HG03139 (cell line): ENCODE measurements around the gene MRPL4.
A peak's percentile ranks its signal among the peaks of the same experiment; 100 is the strongest.

Experiments used
- ATAC-seq: cut with Tn5 transposase; IDR thresholded peaks from one replicate; pipeline ENCODE4 v1.9.1; 2021; ENCODE audit not compliant: unreplicated experiment

Gene MRPL4

DNA sequence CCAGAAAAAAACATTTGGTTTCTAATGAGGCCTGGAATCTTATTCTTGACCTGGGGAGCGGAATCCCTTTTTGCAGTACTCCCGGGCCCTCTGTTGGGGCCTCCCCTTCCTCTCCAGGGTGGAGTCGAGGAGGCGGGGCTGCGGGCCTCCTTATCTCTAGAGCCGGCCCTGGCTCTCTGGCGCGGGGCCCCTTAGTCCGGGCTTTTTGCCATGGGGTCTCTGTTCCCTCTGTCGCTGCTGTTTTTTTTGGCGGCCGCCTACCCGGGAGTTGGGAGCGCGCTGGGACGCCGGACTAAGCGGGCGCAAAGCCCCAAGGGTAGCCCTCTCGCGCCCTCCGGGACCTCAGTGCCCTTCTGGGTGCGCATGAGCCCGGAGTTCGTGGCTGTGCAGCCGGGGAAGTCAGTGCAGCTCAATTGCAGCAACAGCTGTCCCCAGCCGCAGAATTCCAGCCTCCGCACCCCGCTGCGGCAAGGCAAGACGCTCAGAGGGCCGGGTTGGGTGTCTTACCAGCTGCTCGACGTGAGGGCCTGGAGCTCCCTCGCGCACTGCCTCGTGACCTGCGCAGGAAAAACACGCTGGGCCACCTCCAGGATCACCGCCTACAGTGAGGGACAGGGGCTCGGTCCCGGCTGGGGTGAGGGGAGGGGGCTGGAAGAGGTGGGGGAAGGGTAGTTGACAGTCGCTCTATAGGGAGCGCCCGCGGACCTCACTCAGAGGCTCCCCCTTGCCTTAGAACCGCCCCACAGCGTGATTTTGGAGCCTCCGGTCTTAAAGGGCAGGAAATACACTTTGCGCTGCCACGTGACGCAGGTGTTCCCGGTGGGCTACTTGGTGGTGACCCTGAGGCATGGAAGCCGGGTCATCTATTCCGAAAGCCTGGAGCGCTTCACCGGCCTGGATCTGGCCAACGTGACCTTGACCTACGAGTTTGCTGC lies 35.1 kb downstream of the MRPL4 start, which contains the start of gene ICAM4:
Gene ICAM4 (plus strand): TSS at position 153 of the 935 bp plus-strand sequence. CDS start 58 bp downstream, at position 211.
- ATAC-seq: no peak

DNA sequence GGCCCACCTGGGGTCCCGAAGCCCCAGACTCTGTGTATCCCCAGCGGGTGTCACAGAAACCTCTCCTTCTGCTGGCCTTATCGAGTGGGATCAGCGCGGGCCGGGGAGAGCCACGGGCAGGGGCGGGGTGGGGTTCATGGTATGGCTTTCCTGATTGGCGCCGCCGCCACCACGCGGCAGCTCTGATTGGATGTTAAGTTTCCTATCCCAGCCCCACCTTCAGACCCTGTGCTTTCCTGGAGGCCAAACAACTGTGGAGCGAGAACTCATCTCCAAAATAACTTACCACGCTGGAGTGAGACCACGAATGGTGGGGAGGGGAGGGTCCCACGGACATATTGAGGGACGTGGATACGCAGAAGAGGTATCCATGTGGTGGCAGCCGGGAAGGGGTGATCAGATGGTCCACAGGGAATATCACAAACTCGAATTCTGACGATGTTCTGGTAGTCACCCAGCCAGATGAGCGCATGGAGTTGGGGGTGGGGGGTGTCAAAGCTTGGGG lies 36.7 kb downstream of the MRPL4 start:
- no peak for ATAC-seq

DNA sequence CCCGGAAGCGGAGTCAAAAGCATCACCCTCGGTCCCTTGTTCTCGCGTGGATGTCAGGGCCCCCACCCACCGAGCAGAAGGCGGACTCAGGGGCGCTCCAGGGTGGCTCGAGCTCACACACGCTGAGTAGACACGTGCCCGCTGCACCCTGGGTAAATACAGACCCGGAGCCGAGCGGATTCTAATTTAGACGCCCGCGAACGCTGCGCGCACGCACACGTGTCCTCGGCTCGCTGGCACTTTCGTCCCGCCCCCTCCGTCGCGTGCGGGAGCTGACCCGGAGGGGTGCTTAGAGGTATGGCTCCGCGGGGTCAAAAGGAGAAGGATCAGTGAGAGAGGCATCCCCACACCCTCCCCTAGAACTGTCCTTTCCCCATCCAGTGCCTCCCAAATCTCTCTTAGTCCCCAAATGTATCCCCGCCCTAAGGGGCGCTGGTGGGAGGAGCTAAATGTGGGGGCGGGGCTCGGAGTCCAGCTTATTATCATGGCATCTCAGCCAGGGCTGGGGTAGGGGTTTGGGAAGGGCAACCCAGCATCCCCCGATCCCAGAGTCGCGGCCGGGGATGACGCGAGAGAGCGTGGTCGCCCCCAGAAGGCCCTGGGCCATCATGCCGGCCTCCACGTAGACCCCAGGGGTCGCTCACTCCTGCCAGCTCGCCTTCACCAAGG lies 37.3 kb downstream of the MRPL4 start:
- no peak for ATAC-seq

DNA sequence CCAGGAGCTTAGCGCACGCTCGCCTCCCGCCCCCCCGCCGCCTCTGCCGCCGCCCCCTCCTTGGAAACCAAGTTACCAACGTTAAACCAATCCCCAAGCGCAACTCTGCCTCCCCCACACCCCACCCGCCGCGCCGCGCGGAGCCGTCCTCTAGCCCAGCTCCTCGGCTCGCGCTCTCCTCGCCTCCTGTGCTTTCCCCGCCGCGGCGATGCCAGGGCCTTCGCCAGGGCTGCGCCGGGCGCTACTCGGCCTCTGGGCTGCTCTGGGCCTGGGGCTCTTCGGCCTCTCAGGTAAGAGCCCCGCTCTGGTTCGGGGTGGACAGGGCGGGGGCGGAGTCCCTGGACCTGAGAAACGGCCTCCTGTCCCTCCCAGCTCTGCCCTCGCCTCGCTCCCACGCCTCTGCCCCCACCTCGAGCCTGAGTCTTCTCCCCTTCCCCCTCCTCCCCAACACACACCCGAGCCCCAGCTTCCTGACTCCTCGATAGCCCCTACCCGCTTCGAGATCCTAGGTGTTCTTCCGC lies 37.9 kb downstream of the MRPL4 start, which contains the start of gene ICAM5:
Gene ICAM5 (plus strand): TSS at position 117 of the 521 bp plus-strand sequence. CDS start 92 bp downstream, at position 209.
- ATAC-seq: no peak

DNA sequence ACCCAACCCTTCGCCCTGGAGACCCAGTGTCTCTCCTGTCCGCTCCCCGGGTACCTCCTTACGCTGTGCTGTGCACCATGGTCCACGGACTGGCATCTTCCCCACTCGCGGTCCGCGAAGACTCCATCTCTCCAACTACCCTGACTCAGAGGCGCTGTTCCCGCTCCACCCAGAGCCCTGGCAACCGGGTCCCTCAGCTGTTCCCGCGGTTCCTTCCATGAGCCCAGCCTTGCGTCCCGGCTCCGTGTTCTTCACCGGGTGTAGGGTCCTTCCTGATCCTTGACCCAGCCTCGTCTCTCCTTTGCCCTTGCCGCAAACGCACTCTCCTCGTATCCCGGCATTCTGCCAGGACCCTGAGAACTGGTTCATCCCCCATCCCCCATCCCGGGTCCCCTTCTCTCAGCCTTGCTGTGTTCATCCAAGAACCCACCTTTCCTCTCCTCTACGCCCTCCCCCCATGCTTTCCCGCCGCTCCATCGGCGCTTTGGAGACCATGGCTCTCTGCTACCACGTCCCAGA lies 38.4 kb downstream of the MRPL4 start:
- no peak for ATAC-seq

DNA sequence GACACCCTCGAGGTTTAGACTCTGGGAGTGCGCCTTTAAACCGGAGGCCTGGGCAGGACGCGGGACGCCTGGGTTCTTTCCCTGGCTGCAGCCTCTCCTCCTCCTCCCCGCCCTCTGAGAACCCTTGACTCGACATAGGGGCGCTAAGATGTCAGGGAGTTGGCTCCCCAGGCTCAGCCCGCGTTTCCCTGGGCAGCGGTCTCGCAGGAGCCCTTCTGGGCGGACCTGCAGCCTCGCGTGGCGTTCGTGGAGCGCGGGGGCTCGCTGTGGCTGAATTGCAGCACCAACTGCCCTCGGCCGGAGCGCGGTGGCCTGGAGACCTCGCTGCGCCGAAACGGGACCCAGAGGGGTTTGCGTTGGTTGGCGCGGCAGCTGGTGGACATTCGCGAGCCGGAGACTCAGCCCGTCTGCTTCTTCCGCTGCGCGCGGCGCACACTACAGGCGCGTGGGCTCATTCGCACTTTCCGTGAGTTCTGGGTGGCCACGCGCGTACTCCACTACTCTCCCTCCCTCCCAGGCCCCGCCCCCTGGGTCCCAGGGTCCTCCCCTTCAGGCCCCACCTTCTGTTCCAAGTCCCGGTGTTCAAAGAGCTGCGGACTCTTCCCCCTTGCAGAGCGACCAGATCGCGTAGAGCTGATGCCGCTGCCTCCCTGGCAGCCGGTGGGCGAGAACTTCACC lies 39.0 kb downstream of the MRPL4 start:
- no peak for ATAC-seq

DNA sequence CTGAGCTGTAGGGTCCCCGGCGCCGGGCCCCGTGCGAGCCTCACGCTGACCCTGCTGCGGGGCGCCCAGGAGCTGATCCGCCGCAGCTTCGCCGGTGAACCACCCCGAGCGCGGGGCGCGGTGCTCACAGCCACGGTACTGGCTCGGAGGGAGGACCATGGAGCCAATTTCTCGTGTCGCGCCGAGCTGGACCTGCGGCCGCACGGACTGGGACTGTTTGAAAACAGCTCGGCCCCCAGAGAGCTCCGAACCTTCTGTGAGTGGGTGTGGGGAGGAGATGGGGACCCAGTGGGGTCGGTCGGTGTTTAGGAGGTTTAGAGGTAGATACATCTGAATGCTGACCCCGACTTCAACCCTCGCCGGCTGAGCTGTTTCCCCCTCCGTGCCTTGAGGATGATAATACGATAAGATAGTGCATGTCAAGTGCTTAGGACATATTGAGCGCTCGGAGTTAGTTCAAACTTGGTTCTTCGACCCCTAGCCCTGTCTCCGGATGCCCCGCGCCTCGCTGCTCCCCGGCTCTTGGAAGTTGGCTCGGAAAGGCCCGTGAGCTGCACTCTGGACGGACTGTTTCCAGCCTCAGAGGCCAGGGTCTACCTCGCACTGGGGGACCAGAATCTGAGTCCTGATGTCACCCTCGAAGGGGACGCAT lies 39.7 kb downstream of the MRPL4 start:
- ATAC-seq: no peak

DNA sequence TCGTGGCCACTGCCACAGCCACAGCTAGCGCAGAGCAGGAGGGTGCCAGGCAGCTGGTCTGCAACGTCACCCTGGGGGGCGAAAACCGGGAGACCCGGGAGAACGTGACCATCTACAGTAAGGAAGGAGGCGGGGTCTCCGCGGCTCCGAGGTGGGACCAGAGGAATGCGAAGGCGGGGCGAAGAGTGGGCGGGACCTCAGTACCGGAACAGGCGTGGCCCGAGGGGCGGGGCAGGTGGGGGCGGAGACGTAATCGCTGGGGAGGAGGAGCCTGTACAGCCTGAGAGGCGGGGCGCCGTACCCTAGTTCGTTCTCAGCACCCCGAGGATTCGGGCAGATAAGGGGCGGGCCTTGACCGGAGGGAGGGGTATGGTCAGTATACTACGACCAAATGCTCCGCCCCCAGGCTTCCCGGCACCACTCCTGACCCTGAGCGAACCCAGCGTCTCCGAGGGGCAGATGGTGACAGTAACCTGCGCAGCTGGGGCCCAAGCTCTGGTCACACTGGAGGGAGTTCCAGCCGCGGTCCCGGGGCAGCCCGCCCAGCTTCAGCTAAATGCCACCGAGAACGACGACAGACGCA lies 40.3 kb downstream of the MRPL4 start:
- peak; percentile 43 for ATAC-seq

DNA sequence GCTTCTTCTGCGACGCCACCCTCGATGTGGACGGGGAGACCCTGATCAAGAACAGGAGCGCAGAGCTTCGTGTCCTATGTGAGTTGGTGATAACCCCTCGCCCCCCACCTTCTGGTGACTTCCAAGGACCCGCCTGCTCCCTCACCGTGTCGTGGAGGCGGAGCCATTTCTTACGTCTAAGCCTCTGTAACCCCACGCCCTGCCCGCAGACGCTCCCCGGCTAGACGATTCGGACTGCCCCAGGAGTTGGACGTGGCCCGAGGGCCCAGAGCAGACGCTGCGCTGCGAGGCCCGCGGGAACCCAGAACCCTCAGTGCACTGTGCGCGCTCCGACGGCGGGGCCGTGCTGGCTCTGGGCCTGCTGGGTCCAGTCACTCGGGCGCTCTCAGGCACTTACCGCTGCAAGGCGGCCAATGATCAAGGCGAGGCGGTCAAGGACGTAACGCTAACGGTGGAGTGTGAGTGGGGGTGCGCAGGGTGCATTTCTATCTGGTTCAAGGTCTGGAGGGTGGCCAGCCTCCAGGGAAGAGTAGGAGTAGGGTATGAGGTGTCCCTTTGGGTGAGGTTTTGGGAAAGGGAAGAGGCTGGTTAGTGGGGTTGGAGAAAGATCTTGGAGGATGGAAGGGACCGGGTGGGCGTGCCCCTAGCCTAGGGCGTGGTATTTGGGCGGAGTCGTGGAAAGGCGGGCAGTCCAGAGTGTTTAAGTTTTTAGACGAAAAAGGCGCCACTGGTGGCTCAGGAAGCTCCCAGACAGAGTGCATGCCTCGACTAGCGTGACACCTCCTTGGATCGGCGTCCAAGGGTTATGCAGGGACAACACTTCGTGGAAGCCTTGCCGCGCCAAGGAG lies 41.0 kb downstream of the MRPL4 start:
- ATAC-seq: no peak

DNA sequence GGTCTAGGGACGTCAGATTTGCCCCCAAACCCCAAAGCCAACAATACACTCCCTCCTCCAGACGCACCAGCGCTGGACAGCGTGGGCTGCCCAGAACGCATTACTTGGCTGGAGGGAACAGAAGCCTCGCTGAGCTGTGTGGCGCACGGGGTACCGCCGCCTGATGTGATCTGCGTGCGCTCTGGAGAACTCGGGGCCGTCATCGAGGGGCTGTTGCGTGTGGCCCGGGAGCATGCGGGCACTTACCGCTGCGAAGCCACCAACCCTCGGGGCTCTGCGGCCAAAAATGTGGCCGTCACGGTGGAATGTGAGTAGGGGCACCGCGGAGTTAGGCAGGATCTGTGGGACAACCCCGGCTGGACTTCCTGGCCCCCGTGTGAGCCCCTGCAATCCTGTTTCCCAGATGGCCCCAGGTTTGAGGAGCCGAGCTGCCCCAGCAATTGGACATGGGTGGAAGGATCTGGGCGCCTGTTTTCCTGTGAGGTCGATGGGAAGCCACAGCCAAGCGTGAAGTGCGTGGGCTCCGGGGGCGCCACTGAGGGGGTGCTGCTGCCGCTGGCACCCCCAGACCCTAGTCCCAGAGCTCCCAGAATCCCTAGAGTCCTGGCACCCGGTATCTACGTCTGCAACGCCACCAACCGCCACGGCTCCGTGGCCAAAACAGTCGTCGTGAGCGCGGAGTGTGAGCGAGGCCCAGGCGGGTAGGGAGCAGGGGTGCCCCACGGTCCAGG lies 41.8 kb downstream of the MRPL4 start:
- no peak for ATAC-seq

DNA sequence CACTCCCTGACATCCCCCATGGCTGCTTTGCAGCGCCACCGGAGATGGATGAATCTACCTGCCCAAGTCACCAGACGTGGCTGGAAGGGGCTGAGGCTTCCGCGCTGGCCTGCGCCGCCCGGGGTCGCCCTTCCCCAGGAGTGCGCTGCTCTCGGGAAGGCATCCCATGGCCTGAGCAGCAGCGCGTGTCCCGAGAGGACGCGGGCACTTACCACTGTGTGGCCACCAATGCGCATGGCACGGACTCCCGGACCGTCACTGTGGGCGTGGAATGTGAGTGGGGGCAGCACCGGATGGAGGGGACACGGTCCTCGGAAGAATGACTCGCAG lies 42.3 kb downstream of the MRPL4 start:
- ATAC-seq: no peak

DNA sequence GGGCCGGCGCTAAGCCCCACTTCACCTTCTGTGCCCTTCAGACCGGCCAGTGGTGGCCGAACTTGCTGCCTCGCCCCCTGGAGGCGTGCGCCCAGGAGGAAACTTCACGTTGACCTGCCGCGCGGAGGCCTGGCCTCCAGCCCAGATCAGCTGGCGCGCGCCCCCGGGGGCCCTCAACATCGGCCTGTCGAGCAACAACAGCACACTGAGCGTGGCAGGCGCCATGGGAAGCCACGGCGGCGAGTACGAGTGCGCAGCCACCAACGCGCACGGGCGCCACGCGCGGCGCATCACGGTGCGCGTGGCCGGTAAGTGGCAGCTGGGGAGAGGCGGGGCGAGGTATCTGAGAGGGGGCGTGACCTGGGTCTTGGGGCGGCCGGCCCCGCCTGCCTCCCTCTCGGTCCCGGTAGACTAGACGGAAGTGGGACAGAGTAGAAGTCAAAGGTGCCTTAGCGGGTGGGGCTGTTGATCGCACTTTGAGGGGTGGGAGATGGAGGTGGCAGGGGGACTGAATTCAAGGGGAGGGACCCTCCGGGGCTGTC lies 43.4 kb downstream of the MRPL4 start:
- ATAC-seq: no peak

DNA sequence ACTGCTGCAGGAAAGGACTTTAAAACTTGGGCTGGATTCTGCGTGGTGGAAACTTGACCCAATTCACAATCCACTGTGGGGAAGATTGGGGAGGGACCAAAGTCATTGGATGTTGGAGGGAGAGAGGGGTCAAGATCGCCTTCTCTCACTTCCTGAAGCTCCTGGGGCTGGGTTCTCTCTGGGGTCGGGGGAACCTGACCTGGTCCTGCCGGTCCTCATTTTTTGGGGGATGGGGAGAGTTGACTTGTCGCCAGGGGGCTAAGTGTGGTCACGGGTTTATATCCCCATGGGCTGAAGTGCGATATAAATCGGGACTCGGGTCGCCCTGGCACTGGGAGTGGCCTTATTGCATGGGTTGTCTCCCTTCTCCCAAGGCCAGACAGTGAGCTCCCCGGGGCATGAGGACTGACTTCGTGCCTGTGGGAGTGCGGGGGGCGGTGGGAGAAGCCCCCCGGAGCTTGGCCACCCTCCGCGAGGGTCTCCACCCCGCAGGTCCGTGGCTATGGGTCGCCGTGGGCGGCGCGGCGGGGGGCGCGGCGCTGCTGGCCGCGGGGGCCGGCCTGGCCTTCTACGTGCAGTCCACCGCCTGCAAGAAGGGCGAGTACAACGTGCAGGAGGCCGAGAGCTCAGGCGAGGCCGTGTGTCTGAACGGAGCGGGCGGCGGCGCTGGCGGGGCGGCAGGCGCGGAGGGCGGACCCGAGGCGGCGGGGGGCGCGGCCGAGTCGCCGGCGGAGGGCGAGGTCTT lies 44.0 kb downstream of the MRPL4 start:
- ATAC-seq: no peak

DNA sequence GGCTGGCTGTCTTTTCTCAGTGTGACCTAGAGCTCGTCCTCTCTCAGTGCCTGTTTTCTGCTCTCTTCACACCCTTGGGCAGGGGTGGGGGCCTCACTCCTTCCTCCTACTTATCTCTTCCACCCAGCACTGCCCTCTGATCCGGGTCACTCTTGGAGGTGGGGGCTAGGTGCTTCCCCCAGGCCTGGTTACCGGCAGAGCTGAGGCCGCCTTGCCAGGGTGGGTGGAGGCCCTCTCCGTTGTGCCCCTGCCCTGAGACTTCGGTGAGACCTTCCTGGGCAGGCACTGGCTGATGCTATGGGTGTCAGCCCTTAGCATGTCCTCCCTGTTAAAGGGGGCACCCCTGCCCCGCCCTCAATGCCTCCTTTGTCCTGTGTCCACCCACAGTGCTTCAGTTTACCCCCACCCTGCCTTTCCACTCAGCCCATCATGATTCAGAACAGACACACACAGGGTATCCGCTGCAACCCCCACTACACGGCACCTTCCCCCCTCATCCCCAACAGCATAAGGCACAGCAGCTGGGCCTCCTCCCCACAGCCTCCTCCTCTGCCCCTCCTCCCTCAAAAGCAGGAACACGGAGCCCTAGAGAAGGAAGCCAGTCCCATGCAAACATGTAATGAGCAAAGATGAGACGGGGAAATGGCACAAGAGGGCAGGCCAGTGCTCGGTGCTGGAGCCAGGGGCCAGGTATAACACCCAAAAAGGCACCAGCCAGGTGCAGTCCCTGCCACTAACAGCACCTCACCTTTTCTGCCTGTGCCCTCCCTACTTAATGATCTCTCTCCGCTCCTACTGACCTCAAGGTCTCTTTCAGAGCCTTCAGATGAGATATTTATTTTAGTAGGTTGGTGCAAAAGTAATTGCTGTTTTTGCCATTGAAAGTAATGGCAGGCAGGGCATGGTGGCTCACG lies 47.8 kb downstream of the MRPL4 start:
- ATAC-seq: no peak

DNA sequence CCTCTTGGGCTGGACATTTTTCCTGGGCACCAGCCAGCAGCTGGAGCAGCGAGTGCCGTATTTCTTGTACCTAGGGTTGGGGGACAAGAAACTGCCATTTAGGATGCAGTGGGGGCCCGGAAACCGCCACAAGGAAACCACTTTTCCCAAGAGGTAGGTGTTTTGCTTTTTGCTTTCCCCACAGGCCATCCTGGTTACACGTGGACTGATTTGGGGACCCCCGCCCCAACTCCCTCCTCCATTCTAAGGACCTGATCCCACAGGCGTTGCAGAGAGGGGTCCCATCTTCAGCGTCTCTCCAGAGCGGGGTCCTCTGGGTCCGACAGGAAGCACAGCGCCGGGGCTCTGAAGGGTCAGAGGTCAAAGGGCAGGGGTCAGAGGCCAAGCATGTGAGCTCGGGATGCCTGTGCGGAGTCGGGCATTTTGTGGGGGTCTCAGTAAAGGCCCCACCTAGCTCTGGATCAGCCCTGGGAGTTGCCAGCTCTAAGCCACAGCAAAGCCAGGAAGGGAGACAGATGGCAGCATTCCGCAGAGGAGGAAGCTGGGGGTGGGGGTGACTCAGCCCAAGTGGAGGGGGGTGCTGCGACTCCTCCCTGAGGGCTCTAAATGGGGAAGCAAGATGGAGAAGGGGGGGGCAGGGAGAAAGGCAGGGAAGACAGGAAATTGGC lies 53.3 kb downstream of the MRPL4 start:
- no peak for ATAC-seq

DNA sequence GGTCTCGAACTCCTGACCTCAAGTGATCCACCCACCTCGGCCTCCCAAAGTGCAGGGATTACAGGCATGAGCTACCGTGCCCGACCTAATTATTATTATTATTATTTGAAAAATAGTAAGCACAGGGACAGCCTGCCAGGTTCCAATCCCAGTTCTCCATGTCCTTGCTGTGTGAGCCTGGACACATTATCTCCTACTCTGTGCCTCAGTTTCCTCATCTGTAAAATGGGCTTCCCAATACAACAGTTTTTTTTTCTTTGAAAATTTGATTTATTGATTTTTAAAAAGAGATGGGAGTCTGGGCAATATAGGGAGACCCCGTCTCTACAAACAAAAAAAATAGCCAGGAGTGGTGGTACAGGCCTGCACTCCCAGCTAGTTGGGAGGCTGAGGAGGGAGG lies 54.3 kb downstream of the MRPL4 start:
- ATAC-seq: no peak
